H1 (cell line): ENCODE results near the gene TRIM61. TPM values are rescaled to one million over a fixed set of nuclear protein-coding genes. Genes with fewer than 3 reads are reported as not detected.

ENCODE experiments used
- CTCF ChIA-PET: fragments of 300-600 bp; sonication (Branson Sonifier 250); formaldehyde crosslinking; loops from one replicate; lab custom pipeline; 2021; ENCODE audit not compliant: partially characterized antibody; lab: Charles Lee
- POLR2A ChIA-PET: fragments of 300-600 bp; sonication (Branson Sonifier 250); formaldehyde crosslinking; loops from one replicate; lab custom pipeline; 2021; ENCODE audit warnings: inconsistent platforms; ENCODE audit not compliant: partially characterized antibody; lab: Charles Lee
- DNase-seq, 2 experiments: peaks; one replicate each; pipeline versions ENCODE4 v3.0.0 to v3.0.0-alpha.2; 2010 to 2022; ENCODE audit warnings: low spot score in 2 of 2, low read depth in 1 of 2, mixed read lengths in 1 of 2
- FAIRE-seq: peaks from 2 replicates; lab custom pipeline; 2011; peaks lifted over from hg19 to GRCh38; lab: Jason Lieb, UNC
- H2AFZ ChIP-seq: 2 replicates; pipeline ENCODE4 v1.8.1; 2012; ENCODE audit warnings: low read length, inconsistent platforms
- H2AK5ac ChIP-seq: 2 replicates; pipeline ENCODE4 v1.6.1; 2013; ENCODE audit warnings: low read depth, low read length
- H2BK120ac ChIP-seq: replicated peaks from 2 replicates; pipeline ENCODE3; 2013; ENCODE audit warnings: low read depth, low read length, inconsistent platforms
- H2BK12ac ChIP-seq: 2 replicates; pipeline ENCODE4 v1.6.1; 2013; ENCODE audit warnings: low read depth, low read length
- H2BK15ac ChIP-seq: 2 replicates; pipeline ENCODE4 v1.6.1; 2013; ENCODE audit warnings: low read length
- H2BK20ac ChIP-seq: 2 replicates; pipeline ENCODE4 v1.6.1; 2013; ENCODE audit warnings: low read length
- H2BK5ac ChIP-seq: 2 replicates; pipeline ENCODE4 v1.6.1; 2013; ENCODE audit warnings: low read depth, low read length
- H3K14ac ChIP-seq: 2 replicates; pipeline ENCODE4 v1.6.1; 2013; ENCODE audit warnings: inconsistent platforms; ENCODE audit not compliant: insufficient read length
- H3K18ac ChIP-seq: 2 replicates; pipeline ENCODE4 v1.6.1; 2013; ENCODE audit warnings: low read length; ENCODE audit errors: extremely low read depth
- H3K23ac ChIP-seq: 2 replicates; pipeline ENCODE4 v1.6.1; 2013; ENCODE audit warnings: inconsistent platforms; ENCODE audit not compliant: insufficient read length
- H3K23me2 ChIP-seq: 2 replicates; pipeline ENCODE4 v1.6.1; 2013; ENCODE audit warnings: low read depth, low read length
- H3K27ac ChIP-seq: 2 replicates; pipeline ENCODE4 v1.6.1; 2011; ENCODE audit warnings: low read depth, low read length, inconsistent platforms
- H3K27me3 ChIP-seq, 4 experiments: replicated peaks in 1 of 4; 1 replicate in 1 of 4; 2 replicates in 3 of 4; pipeline versions ENCODE4 v1.6.1 to v1.8.1; 2011 to 2013; ENCODE audit warnings: low read length in 3 of 4, mild to moderate bottlenecking in 3 of 4, inconsistent platforms in 2 of 4, mixed read lengths in 2 of 4, moderate library complexity in 1 of 4; ENCODE audit not compliant: control insufficient read depth in 3 of 4, insufficient read depth in 3 of 4; ENCODE audit errors: extremely low read depth in 1 of 4
- H3K36me3 ChIP-seq, 4 experiments: 2 replicates each; pipeline versions ENCODE4 v1.6.1 to v1.8.1; 2011 to 2013; ENCODE audit warnings: mild to moderate bottlenecking in 4 of 4, low read length in 3 of 4, moderate library complexity in 2 of 4, control low read depth in 1 of 4, inconsistent platforms in 1 of 4; ENCODE audit not compliant: insufficient read depth in 4 of 4, control insufficient read depth in 2 of 4
- H3K4ac ChIP-seq: replicated peaks from 2 replicates; pipeline ENCODE3; 2013; ENCODE audit warnings: low read length, low read depth, mixed read lengths, inconsistent platforms; ENCODE audit not compliant: insufficient read length
- H3K4me1 ChIP-seq, 4 experiments: replicated peaks in 1 of 4; 1 replicate in 1 of 4; 2 replicates in 3 of 4; pipeline versions ENCODE4 v1.6.1 to v1.8.1; 2011 to 2013; ENCODE audit warnings: low read length in 3 of 4, inconsistent platforms in 2 of 4, mixed read lengths in 1 of 4; ENCODE audit not compliant: insufficient read depth in 4 of 4, control insufficient read depth in 3 of 4
- H3K4me2 ChIP-seq, 2 experiments: 2 replicates each; pipeline versions ENCODE4 v1.6.1 to v1.8.1; 2011 to 2013; ENCODE audit warnings: low read depth in 2 of 2, low read length in 2 of 2, control low read depth in 1 of 2, inconsistent platforms in 1 of 2, mild to moderate bottlenecking in 1 of 2; ENCODE audit not compliant: insufficient read depth in 1 of 2
- H3K4me3 ChIP-seq, 4 experiments: fragments of 200-600, 300-600 bp in 1 of 4; sonication (generic), shearing (Covaris generic), sonication (Bioruptor Twin) in 1 of 4; 2 replicates each; pipeline versions ENCODE4 v1.5.1 to v1.8.1; 2011 to 2016; ENCODE audit warnings: low read length in 4 of 4, low read depth in 3 of 4, control low read depth in 2 of 4, inconsistent platforms in 2 of 4, mild to moderate bottlenecking in 2 of 4, mixed read lengths in 1 of 4, moderate library complexity in 1 of 4; ENCODE audit not compliant: insufficient read depth in 2 of 4; ENCODE audit errors: extremely low read depth in 1 of 4
- H3K56ac ChIP-seq: replicated peaks from 2 replicates; pipeline ENCODE3; 2013; ENCODE audit warnings: low read depth, mild to moderate bottlenecking, mixed read lengths, low read length, inconsistent platforms; ENCODE audit not compliant: insufficient read length
- H3K79me1 ChIP-seq: 2 replicates; pipeline ENCODE4 v1.6.1; 2013; ENCODE audit warnings: low read depth, low read length, control low read depth
- H3K79me2 ChIP-seq, 2 experiments: 2 replicates each; pipeline versions ENCODE4 v1.6.1 to v1.8.1; 2012 to 2013; ENCODE audit warnings: low read length in 2 of 2, mild to moderate bottlenecking in 2 of 2, inconsistent platforms in 1 of 2; ENCODE audit not compliant: insufficient read depth in 2 of 2, control insufficient read depth in 1 of 2
- H3K9ac ChIP-seq, 4 experiments: replicated peaks in 1 of 4; 1 replicate in 1 of 4; 2 replicates in 3 of 4; pipeline versions ENCODE4 v1.6.1 to v1.8.1; 2011 to 2013; ENCODE audit warnings: low read depth in 3 of 4, low read length in 3 of 4, control low read depth in 2 of 4, mild to moderate bottlenecking in 2 of 4, moderate library complexity in 2 of 4, inconsistent platforms in 1 of 4; ENCODE audit errors: extremely low read depth in 1 of 4
- H3K9me3 ChIP-seq, 2 experiments: 2 replicates each; pipeline versions ENCODE4 v1.6.1 to v1.8.1; 2012 to 2013; ENCODE audit warnings: mild to moderate bottlenecking in 2 of 2, moderate library complexity in 2 of 2, control low read depth in 1 of 2, inconsistent platforms in 1 of 2, low read depth in 1 of 2, low read length in 1 of 2, mixed read lengths in 1 of 2; ENCODE audit not compliant: insufficient read depth in 2 of 2
- H4K20me1 ChIP-seq, 2 experiments: replicated peaks in 1 of 2; 2 replicates each; pipeline versions ENCODE3 to v1.8.1; 2011 to 2013; ENCODE audit warnings: inconsistent platforms in 2 of 2, low read length in 2 of 2, mild to moderate bottlenecking in 1 of 2; ENCODE audit not compliant: insufficient read depth in 2 of 2, control insufficient read depth in 1 of 2
- H4K5ac ChIP-seq: 2 replicates; pipeline ENCODE4 v1.6.1; 2013; ENCODE audit warnings: low read length, low read depth, mixed read lengths, inconsistent platforms; ENCODE audit not compliant: insufficient read length
- H4K8ac ChIP-seq: 2 replicates; pipeline ENCODE4 v1.8.0; 2013; ENCODE audit warnings: mild to moderate bottlenecking, moderate library complexity, low read length, inconsistent platforms; ENCODE audit not compliant: insufficient read depth; ENCODE audit errors: extremely low read depth
- H4K91ac ChIP-seq: replicated peaks from 2 replicates; pipeline ENCODE3; 2013; ENCODE audit warnings: low read length, mixed read lengths, inconsistent platforms; ENCODE audit not compliant: insufficient read length
- BACH1 ChIP-seq: IDR thresholded peaks from 2 replicates; pipeline ENCODE4 v1.6.1; 2012; ENCODE audit warnings: low read length, improper control_type of control experiment
- HDAC6 ChIP-seq: IDR thresholded peaks from one replicate; pipeline ENCODE4 v1.7.1; 2012; ENCODE audit warnings: low read depth, mild to moderate bottlenecking, inconsistent platforms, low read length, moderate library complexity
- WGBS, 2 experiments: shearing (Covaris generic) in 1 of 2; methylation state at CpG; one replicate each; pipeline versions ENCODE4 v1.1.6 to v1.1.7; 2013 to 2015; ENCODE audit warnings: low lambda C conversion rate in 2 of 2, mixed read lengths in 2 of 2, inconsistent platforms in 1 of 2, low coverage in 1 of 2, missing lambda C conversion rate in 1 of 2; ENCODE audit not compliant: insufficient replicate concordance in 2 of 2, insufficient coverage in 1 of 2, insufficient read length in 1 of 2; ENCODE audit errors: extremely low coverage in 1 of 2, missing lambda C conversion rate in 1 of 2; 5-methylcytosine and 5-hydroxymethylcytosine counted together
- polyA plus RNA-seq, 7 experiments: library from polyadenylated mRNA; depleted of rRNA in 3 of 7; stranded (reverse) in 5 of 7; unstranded in 2 of 7; fragments of >200 nt in 5 of 7; fragments of 200-250 nt in 2 of 7; gene quantifications; 1 replicate in 5 of 7; 2 replicates in 1 of 7; 4 replicates in 1 of 7; pipeline versions ENCODE4 v1.2.1 to v1.2.3, GENCODE V29; 2011 to 2013; ENCODE audit warnings: missing spikeins in 2 of 7, mixed read lengths in 2 of 7
- total RNA-seq: library from RNA; stranded (reverse); fragmentation: NEBNext Ultra II Directional; extraction: Animal tissue kit (Norgen Biotek cat#: 25700); gene quantifications from 2 replicates; pipeline ENCODE4 v1.2.1, GENCODE V29; 2021

TRIM61 gene
- total and polyA plus RNA-seq, 2 of the 8 experiments (the other 6 are each of a cell fraction or from before 2014, with no cell fraction given): 0.18 to 5.0 TPM

GRCh38 chr4:165009493-165010227, 32.2 kb upstream of the TRIM61 start:
- FAIRE-seq (no peak), DNase-seq (no peak)
- no peak overlapping the region for H2BK12ac ChIP-seq
- no peaks in the 10 kb centered on the region for H3K9me3 ChIP-seq
- H2BK120ac ChIP-seq: no peak overlapping the region
- H3K14ac ChIP-seq: no peak overlapping the region
- TF ChIP-seq HDAC6 (no peak), BACH1 (no peak)
- H3K18ac ChIP-seq: no peak overlapping the region
- H3K23ac ChIP-seq: no peak overlapping the region
- H3K23me2 ChIP-seq: no peaks in the 10 kb centered on the region
- no peak overlapping the region for H4K5ac ChIP-seq
- no peaks in the 10 kb centered on the region for H3K27me3 ChIP-seq
- H3K4ac ChIP-seq: no peak overlapping the region
- H3K79me2 ChIP-seq: no peaks in the 10 kb centered on the region
- H3K27ac ChIP-seq: no peak overlapping the region
- WGBS, 2 experiments: 89% methylated on average over 5 of the region's 5 CpGs; no CpG with 5 or more reads in 1 of the 2 experiments
- no peaks in the 10 kb centered on the region for H3K79me1 ChIP-seq
- no peak overlapping the region for H3K4me2 ChIP-seq
- H4K91ac ChIP-seq: no peak overlapping the region
- H4K8ac ChIP-seq: no peak overlapping the region
- H2AFZ ChIP-seq: no peak overlapping the region
- H3K4me3 ChIP-seq: no peak overlapping the region
- H3K4me1 ChIP-seq: no peaks in the 10 kb centered on the region
- no peaks in the 10 kb centered on the region for H4K20me1 ChIP-seq
- ChIA-PET CTCF (interaction anchor here (0.6 to 1.6 kb wide), 6 partner anchors 12 to 242 kb away, joined by 3 to 6 read pairs (median 4); partner anchors contain the start of gene TRIM61), POLR2A (no interaction called here)
- no peak overlapping the region for H2AK5ac ChIP-seq
- H2BK20ac ChIP-seq: no peak overlapping the region
- H2BK15ac ChIP-seq: no peak overlapping the region
- H2BK5ac ChIP-seq: no peak overlapping the region
- no peak overlapping the region for H3K9ac ChIP-seq
- no peaks in the 10 kb centered on the region for H3K36me3 ChIP-seq
- H3K56ac ChIP-seq: no peak overlapping the region
